MCF 10A (cell line): Measurements from ENCODE around the gene ZNF26. TPM values are rescaled to one million over a fixed set of nuclear protein-coding genes. Genes with fewer than 3 reads are reported as not detected.

Experiments
- BruUV-seq: library from RNA; stranded (reverse); fragments of 400-500 nt; replicated peaks from 2 replicates; lab custom pipeline; 2021; lab: Mats Ljungman, UMichigan
- CTCF ChIA-PET: fragments of 300-600 bp; sonication (Branson Sonifier 250); formaldehyde crosslinking; extraction: SDS; loops from one replicate; lab custom pipeline; 2021; ENCODE audit warnings: antibody characterized with exemption, inconsistent platforms; lab: Yijun Ruan, JAX
- POLR2A ChIA-PET: fragments of 300-600, 350-650 bp; sonication (Branson Sonifier 250); formaldehyde crosslinking; extraction: SDS; loops from one replicate; lab custom pipeline; 2020; ENCODE audit warnings: antibody characterized with exemption, inconsistent platforms; lab: Yijun Ruan, JAX
- DNase-seq: peaks from one replicate; pipeline ENCODE4 v3.0.0-alpha.2; 2018; ENCODE audit not compliant: unreplicated experiment
- H3K27ac Mint-ChIP-seq: one replicate; pipeline ENCODE4 v1.8.0; 2022; ENCODE audit warnings: mild to moderate bottlenecking, low read depth, mixed read lengths; ENCODE audit not compliant: unreplicated experiment
- H3K27me3 Mint-ChIP-seq: one replicate; pipeline ENCODE4 v1.8.0; 2022; ENCODE audit warnings: mixed read lengths; ENCODE audit not compliant: insufficient read depth, unreplicated experiment
- H3K36me3 Mint-ChIP-seq: one replicate; pipeline ENCODE4 v1.8.0; 2022; ENCODE audit warnings: mild to moderate bottlenecking, moderate library complexity, mixed read lengths; ENCODE audit not compliant: insufficient read depth, unreplicated experiment
- H3K4me1 Mint-ChIP-seq: one replicate; pipeline ENCODE4 v1.8.0; 2022; ENCODE audit warnings: mixed read lengths; ENCODE audit not compliant: insufficient read depth, unreplicated experiment
- H3K4me3 Mint-ChIP-seq: one replicate; pipeline ENCODE4 v1.8.0; 2022; ENCODE audit warnings: mild to moderate bottlenecking, moderate library complexity, mixed read lengths; ENCODE audit not compliant: unreplicated experiment
- H3K9me3 Mint-ChIP-seq: one replicate; pipeline ENCODE4 v1.8.0; 2022; ENCODE audit warnings: mixed read lengths; ENCODE audit not compliant: unreplicated experiment
- intact Hi-C: fragments of 100-400 bp; cut with micrococcal nuclease; formaldehyde crosslinking; loops from 2 replicates; pipeline ENCODE4 v1.14.1; 2022
- total RNA-seq: library from RNA; stranded (reverse); gene quantifications from 2 replicates; pipeline ENCODE4 v1.2.3, GENCODE V29; 2022
- TF ChIP-seq, protein P1 (sequence below): fragments of 200-600 bp; IDR thresholded peaks from one replicate; pipeline ENCODE4 v1.8.0; 2022; ENCODE audit warnings: antibody characterized with exemption, mild to moderate bottlenecking; ENCODE audit not compliant: unreplicated experiment

ZNF26 gene
- total RNA-seq, 1 experiment from 2014 or later = 18.7 TPM

DNA sequence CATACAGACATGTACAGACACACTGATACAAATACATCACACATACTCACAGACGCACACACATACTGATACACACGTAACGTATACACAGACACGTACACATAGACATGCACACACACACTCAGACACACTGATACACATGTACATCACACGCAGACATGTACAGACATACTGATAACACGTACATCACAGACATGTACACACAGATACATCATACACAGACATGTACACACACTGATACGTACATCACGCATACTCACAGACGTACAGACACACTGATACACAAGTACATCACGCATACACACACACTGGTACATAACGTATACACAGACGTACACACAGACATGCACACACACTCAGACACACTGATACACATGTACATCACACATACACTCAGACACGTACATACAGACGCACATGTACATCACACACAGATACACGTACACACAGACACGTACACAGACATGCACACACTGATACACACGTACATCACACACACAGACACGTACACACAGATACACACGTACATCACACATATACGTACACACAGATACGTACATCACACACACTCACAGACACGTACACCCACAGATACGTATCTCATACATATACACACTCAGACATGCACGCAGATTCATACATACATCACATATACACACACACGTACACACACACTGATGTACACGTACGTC is 35.2 kb upstream of the ZNF26 start:
- intact Hi-C loops = no loop called here
- ChIA-PET POLR2A (no interaction called here), CTCF (no interaction called here)
- DNase-seq = no peak
- TF ChIP-seq, protein P1, sequence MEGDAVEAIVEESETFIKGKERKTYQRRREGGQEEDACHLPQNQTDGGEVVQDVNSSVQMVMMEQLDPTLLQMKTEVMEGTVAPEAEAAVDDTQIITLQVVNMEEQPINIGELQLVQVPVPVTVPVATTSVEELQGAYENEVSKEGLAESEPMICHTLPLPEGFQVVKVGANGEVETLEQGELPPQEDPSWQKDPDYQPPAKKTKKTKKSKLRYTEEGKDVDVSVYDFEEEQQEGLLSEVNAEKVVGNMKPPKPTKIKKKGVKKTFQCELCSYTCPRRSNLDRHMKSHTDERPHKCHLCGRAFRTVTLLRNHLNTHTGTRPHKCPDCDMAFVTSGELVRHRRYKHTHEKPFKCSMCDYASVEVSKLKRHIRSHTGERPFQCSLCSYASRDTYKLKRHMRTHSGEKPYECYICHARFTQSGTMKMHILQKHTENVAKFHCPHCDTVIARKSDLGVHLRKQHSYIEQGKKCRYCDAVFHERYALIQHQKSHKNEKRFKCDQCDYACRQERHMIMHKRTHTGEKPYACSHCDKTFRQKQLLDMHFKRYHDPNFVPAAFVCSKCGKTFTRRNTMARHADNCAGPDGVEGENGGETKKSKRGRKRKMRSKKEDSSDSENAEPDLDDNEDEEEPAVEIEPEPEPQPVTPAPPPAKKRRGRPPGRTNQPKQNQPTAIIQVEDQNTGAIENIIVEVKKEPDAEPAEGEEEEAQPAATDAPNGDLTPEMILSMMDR = no peak
- Mint-ChIP-seq H3K4me3 (no peak overlapping the region), H3K27me3 (no peaks in the 10 kb centered on the region), H3K36me3 (peaks cover 35% of the 10 kb centered on the region), H3K4me1 (peaks cover 10% of the 10 kb centered on the region), H3K27ac (no peak overlapping the region), H3K9me3 (peaks cover 14% of the 10 kb centered on the region)
- no TSS peak for BruUV-seq

DNA sequence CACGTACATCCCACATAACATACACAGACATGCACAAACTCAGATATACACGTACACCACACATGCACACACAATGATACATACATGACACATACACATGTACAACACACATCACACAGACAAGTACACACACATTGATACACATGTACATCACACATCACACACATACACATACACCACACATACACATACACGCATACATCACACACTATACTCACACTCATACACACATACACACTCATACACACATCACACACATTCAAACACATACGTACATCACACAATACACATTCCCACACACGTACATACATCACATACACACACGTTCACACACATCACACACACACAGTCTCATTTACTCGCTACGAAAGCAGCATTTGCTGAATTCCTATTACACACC is 34.5 kb upstream of the ZNF26 start:
- TF ChIP-seq, protein P1 = no peak
- intact Hi-C loops = no loop called here
- no peak overlapping the region for H3K27ac Mint-ChIP-seq
- DNase-seq = no peak
- BruUV-seq = no TSS peak
- H3K9me3 Mint-ChIP-seq = peaks cover 9% of the 10 kb centered on the region
- POLR2A ChIA-PET = no interaction called here
- CTCF ChIA-PET = no interaction called here
- peaks cover 10% of the 10 kb centered on the region for H3K4me1 Mint-ChIP-seq
- no peaks in the 10 kb centered on the region for H3K27me3 Mint-ChIP-seq
- H3K4me3 Mint-ChIP-seq = no peak overlapping the region
- H3K36me3 Mint-ChIP-seq = peaks cover 31% of the 10 kb centered on the region

DNA sequence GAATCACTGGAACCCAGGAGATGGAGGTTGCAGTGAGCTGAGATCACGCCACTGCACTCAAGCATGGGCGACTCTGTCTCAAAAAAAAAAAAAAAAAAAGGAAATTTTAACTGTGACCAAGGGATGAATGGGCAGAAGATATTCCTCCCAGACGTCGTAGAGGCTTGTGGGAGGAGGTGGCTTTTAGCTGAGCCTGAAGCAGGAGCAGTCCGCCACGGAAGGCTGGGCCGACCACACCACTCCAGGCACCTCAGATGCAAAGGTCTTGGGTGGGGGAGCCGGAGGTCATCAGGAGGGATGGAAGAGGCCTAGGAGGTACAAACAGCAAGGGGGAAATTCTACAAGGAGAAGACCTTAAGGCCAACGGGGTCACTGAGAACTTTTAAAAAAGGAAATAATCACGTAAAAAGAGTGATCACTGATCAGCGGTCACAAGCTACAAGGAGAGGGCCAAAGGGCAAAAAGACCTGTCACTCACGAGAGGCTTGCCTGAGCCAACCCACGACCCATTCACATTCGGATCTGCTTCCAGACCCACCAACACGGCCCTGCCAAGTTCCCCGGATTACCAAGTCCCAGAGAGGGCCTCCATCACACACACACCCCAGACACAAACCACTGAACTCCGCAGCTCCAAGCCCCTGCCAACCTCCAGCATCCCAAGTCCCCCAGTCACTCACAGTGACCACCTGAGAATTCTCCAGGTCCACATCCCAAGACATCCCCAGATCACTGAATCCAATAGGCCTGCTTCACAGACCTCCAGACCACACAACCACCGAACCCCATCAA is 33.6 kb upstream of the ZNF26 start:
- TF ChIP-seq, protein P1 = no peak
- ChIA-PET CTCF (no interaction called here), POLR2A (no interaction called here)
- DNase-seq = no peak
- Mint-ChIP-seq H3K27ac (no peak overlapping the region), H3K4me3 (no peak overlapping the region), H3K9me3 (peaks cover 9% of the 10 kb centered on the region), H3K27me3 (no peaks in the 10 kb centered on the region), H3K4me1 (peaks cover 10% of the 10 kb centered on the region), H3K36me3 (peaks cover 25% of the 10 kb centered on the region)
- intact Hi-C loops = no loop called here
- BruUV-seq = no TSS peak

DNA sequence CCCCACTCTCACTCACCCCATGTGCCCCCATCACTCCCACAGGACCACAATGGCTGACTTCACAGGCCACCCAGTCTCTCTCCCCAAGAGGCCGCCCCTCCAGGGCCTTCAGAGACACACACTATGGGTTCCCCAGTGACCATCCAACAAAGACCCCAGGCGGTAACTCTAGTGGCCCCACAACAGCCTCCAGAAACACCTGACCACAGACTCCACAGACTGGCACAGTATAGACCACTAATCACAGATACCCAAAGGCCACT is 33.1 kb upstream of the ZNF26 start:
- no TSS peak for BruUV-seq
- no peak overlapping the region for H3K4me3 Mint-ChIP-seq
- ChIA-PET POLR2A (no interaction called here), CTCF (no interaction called here)
- intact Hi-C loops = no loop called here
- H3K36me3 Mint-ChIP-seq = peaks cover 20% of the 10 kb centered on the region
- H3K27me3 Mint-ChIP-seq = no peaks in the 10 kb centered on the region
- H3K4me1 Mint-ChIP-seq = peaks cover 10% of the 10 kb centered on the region
- peaks cover 9% of the 10 kb centered on the region for H3K9me3 Mint-ChIP-seq
- no peak for DNase-seq
- TF ChIP-seq, protein P1 = no peak
- H3K27ac Mint-ChIP-seq = no peak overlapping the region
